Stomach (tissue), 9 donors: ENCODE results near the gene ARPC5. TPM values are rescaled to one million over a fixed set of nuclear protein-coding genes. Genes with fewer than 3 reads are reported as not detected.

ENCODE experiments used
- DNase-seq, 2 donors: peaks; one replicate each; pipeline versions ENCODE4 v3.0.0 to v3.0.0-alpha.2; 2013 to 2019
- H3K27ac ChIP-seq, 5 donors: fragments of 200-600 bp in 4 of 5; sonication (generic) in 4 of 5; one replicate each; pipeline ENCODE4 v1.5.1; 2013 to 2019; ENCODE audit warnings: mild to moderate bottlenecking in 1 of 5, moderate library complexity in 1 of 5
- H3K27me3 ChIP-seq, 3 donors: fragments of 200-600 bp; sonication (generic); one replicate each; pipeline ENCODE4 v1.5.1; 2017 to 2019; ENCODE audit warnings: mixed run types in 1 of 3
- H3K36me3 ChIP-seq, 4 donors: fragments of 200-600 bp; sonication (generic); 1 replicate in 3 of 4; 2 replicates in 1 of 4; pipeline ENCODE4 v1.5.1; 2016 to 2019
- H3K4me1 ChIP-seq, 4 donors: fragments of 200-600 bp; sonication (generic); one replicate each; pipeline ENCODE4 v1.5.1; 2016 to 2019
- H3K4me3 ChIP-seq, 4 donors: fragments of 200-600 bp; sonication (generic) in 3 of 4; one replicate each; pipeline ENCODE4 v1.5.1; 2016 to 2019; ENCODE audit warnings: mild to moderate bottlenecking in 1 of 4
- H3K9me3 ChIP-seq, 4 donors: fragments of 200-600 bp; sonication (generic); one replicate each; pipeline ENCODE4 v1.5.1; 2016 to 2019
- EP300 ChIP-seq: sonication (generic); formaldehyde crosslinking; IDR thresholded peaks from one replicate; pipeline ENCODE4 v1.6.1; 2017; ENCODE audit warnings: antibody characterized with exemption
- POLR2A ChIP-seq, 4 donors: fragments of 450-650 bp; IDR thresholded peaks; one replicate each; pipeline ENCODE4 v1.6.1; 2016; ENCODE audit warnings: antibody characterized with exemption in 4 of 4, control low read depth in 2 of 4, mild to moderate bottlenecking in 1 of 4, moderate library complexity in 1 of 4
- POLR2AphosphoS5 ChIP-seq, 3 donors: sonication (generic); formaldehyde crosslinking; IDR thresholded peaks; one replicate each; pipeline ENCODE4 v1.6.1; 2016; ENCODE audit warnings: antibody characterized with exemption in 3 of 3
- WGBS, 5 donors: extraction: QIAGEN DNeasy Blood & Tissue Kit in 3 of 5; methylation state at CpG; one replicate each; pipeline versions ENCODE4 v1.1.5 to v1.1.7; 2013 to 2018; 5-methylcytosine and 5-hydroxymethylcytosine counted together
- intact Hi-C: fragments of 100-400 bp; cut with DNase I; formaldehyde crosslinking; loops from one replicate; pipeline ENCODE4 v1.15.1; 2023; ENCODE audit warnings: low total_unique reads
- polyA plus RNA-seq, 3 donors: library from polyadenylated mRNA; stranded (reverse); fragments of 200-250 nt; gene quantifications; one replicate each; pipeline ENCODE4 v1.2.3, GENCODE V29; 2013
- total RNA-seq, 5 donors: library from RNA; depleted of rRNA; stranded (reverse); fragments of >200 nt; gene quantifications; one replicate each; pipeline versions ENCODE4 v1.1.0 to v1.2.3, GENCODE V29; 2014 to 2016
- TF ChIP-seq, protein P1 (sequence below), 7 experiments: fragments of 450-650 bp in 4 of 7; fragments of 200-600 bp in 3 of 7; sonication (generic) in 3 of 7; IDR thresholded peaks; one replicate each; pipeline ENCODE4 v1.5.1; 2016 to 2019; ENCODE audit warnings: antibody characterized with exemption in 7 of 7, control low read depth in 2 of 7, mild to moderate bottlenecking in 1 of 7
- donor health status: healthy with polysubstance abuse.
- donor health status: Bipolar disorder and iron deficiency.
- donor health status: healthy.

ARPC5 gene
- total and polyA plus RNA-seq, 8 donors = 26.3 to 106 (median 80.6) TPM

DNA sequence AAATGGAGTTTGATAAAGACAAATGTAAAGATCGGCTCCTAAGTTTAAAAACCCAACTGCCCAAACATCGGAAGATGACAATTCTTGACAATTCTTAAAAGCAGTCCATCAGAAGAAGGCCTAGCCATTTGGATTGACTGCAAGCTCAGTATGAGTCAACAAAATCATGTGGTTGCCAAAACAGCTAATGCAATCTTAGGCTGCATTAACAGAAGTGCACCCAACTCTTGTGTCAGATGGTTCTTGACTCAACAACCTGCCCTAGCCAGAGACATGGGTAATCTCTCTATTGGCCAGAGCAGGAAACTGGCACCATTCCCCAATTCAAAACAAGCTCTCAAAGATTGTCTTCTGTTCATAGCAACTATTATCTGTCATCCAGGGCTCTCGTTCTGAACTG, 35.4 kb downstream of the ARPC5 start:
- Histone ChIP-seq H3K27me3 (no peaks in the 10 kb centered on the region), H3K27ac (peak overlapping the region in 2 of 5 donors; percentile 26 to 30), H3K4me3 (no peak overlapping the region), H3K9me3 (no peaks in the 10 kb centered on the region), H3K4me1 (peaks cover 0 to 29% (median 9%) of the 10 kb centered on the region in 4 donors), H3K36me3 (no peaks in the 10 kb centered on the region)
- no peak for DNase-seq
- WGBS, 5 donors = 68 to 81% (median 76%) methylated on average over 3 of the region's 3 CpGs
- no peak for TF ChIP-seq POLR2A (IDR thresholded peaks at IDR 0.05)
- TF ChIP-seq POLR2AphosphoS5 (IDR thresholded peaks at IDR 0.05) = peak in 2 of 3 donors; percentile 11 to 50
- intact Hi-C loops = no loop called here

DNA sequence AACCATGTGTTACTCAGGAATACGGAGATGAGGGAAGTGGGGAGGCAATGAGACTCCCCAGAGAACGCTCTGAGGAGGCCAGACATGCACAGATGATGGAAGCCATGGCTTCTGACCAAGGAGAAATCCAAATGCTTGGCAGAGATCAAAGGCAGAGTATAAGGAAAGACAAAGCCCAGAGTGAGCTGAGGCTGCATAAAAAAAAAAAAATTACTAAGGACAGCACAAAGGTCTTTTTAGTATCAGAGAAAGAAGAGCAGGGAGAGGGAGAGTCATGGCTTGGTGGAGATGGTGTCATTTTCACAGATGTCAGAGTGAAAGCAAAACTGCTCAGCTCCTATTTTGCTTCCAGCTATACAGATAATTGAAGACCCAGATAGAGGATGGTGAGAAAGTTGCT, 37.2 kb downstream of the ARPC5 start:
- Histone ChIP-seq H3K27ac (peak overlapping the region in 3 of 5 donors; percentile 13 to 47 (median 18)), H3K36me3 (no peaks in the 10 kb centered on the region), H3K4me3 (no peak overlapping the region), H3K4me1 (peaks cover 0 to 29% (median 9%) of the 10 kb centered on the region in 4 donors), H3K9me3 (no peaks in the 10 kb centered on the region), H3K27me3 (no peaks in the 10 kb centered on the region)
- DNase-seq = peak in 1 of 2 donors; percentile 50
- intact Hi-C loops = no loop called here
- 55 to 64% (median 59%) methylated on average over 2 of the region's 2 CpGs for WGBS, 5 donors
- no peak for TF ChIP-seq POLR2A (IDR thresholded peaks at IDR 0.05)
- no peak for TF ChIP-seq POLR2AphosphoS5 (IDR thresholded peaks at IDR 0.05)
- TF ChIP-seq EP300 = no peak
- TF ChIP-seq, protein P1, sequence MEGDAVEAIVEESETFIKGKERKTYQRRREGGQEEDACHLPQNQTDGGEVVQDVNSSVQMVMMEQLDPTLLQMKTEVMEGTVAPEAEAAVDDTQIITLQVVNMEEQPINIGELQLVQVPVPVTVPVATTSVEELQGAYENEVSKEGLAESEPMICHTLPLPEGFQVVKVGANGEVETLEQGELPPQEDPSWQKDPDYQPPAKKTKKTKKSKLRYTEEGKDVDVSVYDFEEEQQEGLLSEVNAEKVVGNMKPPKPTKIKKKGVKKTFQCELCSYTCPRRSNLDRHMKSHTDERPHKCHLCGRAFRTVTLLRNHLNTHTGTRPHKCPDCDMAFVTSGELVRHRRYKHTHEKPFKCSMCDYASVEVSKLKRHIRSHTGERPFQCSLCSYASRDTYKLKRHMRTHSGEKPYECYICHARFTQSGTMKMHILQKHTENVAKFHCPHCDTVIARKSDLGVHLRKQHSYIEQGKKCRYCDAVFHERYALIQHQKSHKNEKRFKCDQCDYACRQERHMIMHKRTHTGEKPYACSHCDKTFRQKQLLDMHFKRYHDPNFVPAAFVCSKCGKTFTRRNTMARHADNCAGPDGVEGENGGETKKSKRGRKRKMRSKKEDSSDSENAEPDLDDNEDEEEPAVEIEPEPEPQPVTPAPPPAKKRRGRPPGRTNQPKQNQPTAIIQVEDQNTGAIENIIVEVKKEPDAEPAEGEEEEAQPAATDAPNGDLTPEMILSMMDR (IDR thresholded peaks at IDR 0.05) = no peak

DNA sequence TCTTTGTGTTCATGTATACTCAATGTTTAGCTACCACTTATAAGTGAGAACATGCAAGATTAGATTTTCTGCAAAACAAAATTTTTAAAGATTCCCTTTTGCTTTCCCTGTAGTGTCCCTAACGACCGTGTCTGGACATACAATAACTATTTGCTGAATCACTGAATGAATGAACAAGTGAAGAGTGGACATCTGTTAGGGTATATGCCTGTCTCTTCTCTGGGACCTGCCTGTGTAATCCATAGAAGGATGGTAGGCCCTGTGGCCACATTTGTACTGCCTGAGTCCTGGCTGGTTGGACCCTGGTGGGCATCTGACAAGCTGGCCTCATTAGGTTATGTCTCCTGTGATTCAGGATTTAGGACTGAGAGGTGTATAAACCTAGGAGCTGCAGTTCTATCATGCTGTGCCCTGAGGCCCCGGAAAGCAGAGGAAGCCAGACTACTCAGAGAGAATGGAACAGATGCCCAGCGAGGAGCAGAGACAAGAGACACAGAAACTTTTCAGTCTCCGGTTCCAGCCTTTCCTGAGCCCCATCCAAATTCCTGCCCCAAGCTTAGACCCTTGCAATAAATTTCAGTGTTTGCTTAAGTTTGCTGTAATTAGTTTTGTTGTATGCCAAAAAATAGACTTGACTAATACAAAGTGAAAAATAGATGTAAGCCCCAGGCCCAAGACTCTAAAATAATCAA, 37.8 kb downstream of the ARPC5 start:
- Histone ChIP-seq H3K27ac (peak overlapping the region in 3 of 5 donors; percentile 13 to 47 (median 18)), H3K4me1 (peaks cover 0 to 29% (median 9%) of the 10 kb centered on the region in 4 donors), H3K36me3 (no peaks in the 10 kb centered on the region), H3K9me3 (no peaks in the 10 kb centered on the region), H3K27me3 (no peaks in the 10 kb centered on the region), H3K4me3 (no peak overlapping the region)
- peak in 1 of 2 donors; percentile 29 for DNase-seq
- TF ChIP-seq EP300 = no peak
- TF ChIP-seq, protein P1 (IDR thresholded peaks at IDR 0.05) = no peak
- WGBS, 5 donors = 70 to 82% (median 75%) methylated on average over 5 of the region's 5 CpGs
- intact Hi-C loops = no loop called here

DNA sequence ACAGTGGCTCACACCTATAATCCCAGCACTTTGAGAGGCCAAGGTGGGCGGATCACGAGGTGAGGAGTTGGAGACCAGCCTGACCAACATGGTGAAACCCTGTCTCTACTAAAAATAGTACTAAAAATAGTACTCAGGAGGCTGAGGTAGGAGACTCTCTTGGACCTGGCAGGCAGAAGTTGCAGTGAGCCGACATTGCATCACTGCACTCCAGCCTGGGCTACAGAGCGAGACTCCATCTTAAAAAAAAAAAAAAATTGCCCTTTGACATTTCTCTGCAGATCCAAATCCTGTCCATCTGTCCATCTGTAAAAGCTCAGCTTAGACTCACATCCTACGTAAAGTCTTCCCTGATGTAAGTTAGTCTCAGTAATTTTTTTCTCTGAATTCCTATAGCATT, 39.1 kb downstream of the ARPC5 start:
- WGBS, 5 donors = 86 to 94% (median 89%) methylated on average over 5 of the region's 5 CpGs
- intact Hi-C loops = no loop called here
- H3K27ac ChIP-seq = no peak overlapping the region
- no peak overlapping the region for H3K4me3 ChIP-seq
- TF ChIP-seq, protein P1 (IDR thresholded peaks at IDR 0.05) = no peak
- TF ChIP-seq EP300 = no peak
- TF ChIP-seq POLR2AphosphoS5 (IDR thresholded peaks at IDR 0.05) = no peak
- no peak for TF ChIP-seq POLR2A (IDR thresholded peaks at IDR 0.05)
- no peaks in the 10 kb centered on the region for H3K9me3 ChIP-seq
- no peak for DNase-seq
- H3K36me3 ChIP-seq = no peaks in the 10 kb centered on the region
- H3K4me1 ChIP-seq = peaks cover 0 to 29% (median 9%) of the 10 kb centered on the region in 4 donors
- no peaks in the 10 kb centered on the region for H3K27me3 ChIP-seq

- TF ChIP-seq POLR2A (IDR thresholded peaks at IDR 0.05) (no peak), POLR2AphosphoS5 (IDR thresholded peaks at IDR 0.05) (no peak)
- Histone ChIP-seq H3K4me3 (no peak overlapping the region), H3K36me3 (no peaks in the 10 kb centered on the region), H3K9me3 (no peaks in the 10 kb centered on the region), H3K4me1 (peaks cover 0 to 26% (median 9%) of the 10 kb centered on the region in 4 donors), H3K27me3 (no peaks in the 10 kb centered on the region), H3K27ac (no peak overlapping the region)
- 95 to 100% (median 97%) methylated on average over 2 of the region's 2 CpGs; no CpG with 5 or more reads in 1 of the 5 donors for WGBS, 5 donors
- intact Hi-C loops = no loop called here
- DNase-seq = no peak
Measured at GRCh38 chr1:183595537-183595936, 40.0 kb downstream of the ARPC5 start.
